HepG2 (cell line): ENCODE results near the gene EXOC3L4. TPM values are rescaled to one million over a fixed set of nuclear protein-coding genes. Genes with fewer than 3 reads are reported as not detected.

ENCODE experiments used
- ATAC-seq: fragments of 200-7000 bp; cut with Tn5 transposase; 3 replicates; pipeline ENCODE4 v1.9.1; 2020; ENCODE audit warnings: mild to moderate bottlenecking, moderate library complexity
- BruUV-seq: library from RNA; stranded (reverse); fragments of 400-500 nt; replicated peaks from 2 replicates; lab custom pipeline; 2021; lab: Mats Ljungman, UMichigan
- CTCF ChIA-PET: fragments of 300-600 bp; formaldehyde crosslinking; extraction: SDS; loops from one replicate; lab custom pipeline; 2021; ENCODE audit warnings: low total read pairs, inconsistent platforms, low intra/inter-chr PET ratio; lab: Yijun Ruan, JAX
- POLR2A ChIA-PET: fragments of 350-600 bp; sonication (Branson Sonifier 250); formaldehyde crosslinking; loops from one replicate; lab custom pipeline; 2020; ENCODE audit warnings: antibody characterized with exemption, inconsistent platforms; lab: Yijun Ruan, JAX
- DNase-seq: peaks from one replicate; pipeline ENCODE4 v3.0.0-alpha.2; 2015; ENCODE audit warnings: low spot score
- FAIRE-seq: peaks from 3 replicates; lab custom pipeline; 2011; peaks lifted over from hg19 to GRCh38; lab: Jason Lieb, UNC
- H2AFZ ChIP-seq: one replicate; pipeline ENCODE4 v1.6.1; 2011; ENCODE audit warnings: low read length, inconsistent platforms
- H3K27ac ChIP-seq: fragments of 300-600 bp; 3 replicates; pipeline ENCODE4 v1.8.0; 2011; ENCODE audit warnings: mixed run types, mild to moderate bottlenecking, mixed read lengths, low read length, inconsistent platforms; ENCODE audit not compliant: insufficient read depth; ENCODE audit errors: extremely low read length
- H3K27me3 ChIP-seq, 2 experiments: fragments of 200-600 bp in 1 of 2; 2 replicates in 1 of 2; 3 replicates in 1 of 2; pipeline versions ENCODE4 v1.6.0 to v1.8.0; 2011; ENCODE audit warnings: low read length in 2 of 2, mild to moderate bottlenecking in 2 of 2, moderate library complexity in 2 of 2, inconsistent platforms in 1 of 2; ENCODE audit not compliant: insufficient read depth in 2 of 2, control insufficient read depth in 1 of 2
- H3K36me3 ChIP-seq, 2 experiments: fragments of 200-600 bp in 1 of 2; replicated peaks in 1 of 2; 2 replicates in 1 of 2; 3 replicates in 1 of 2; pipeline versions ENCODE4 v1.5.1 to v1.8.0; 2011; ENCODE audit warnings: low read length in 2 of 2, inconsistent platforms in 1 of 2; ENCODE audit not compliant: insufficient read depth in 2 of 2, control insufficient read depth in 1 of 2
- H3K4me1 ChIP-seq: 2 replicates; pipeline ENCODE4 v1.5.1; 2012; ENCODE audit warnings: low read length, inconsistent platforms; ENCODE audit not compliant: insufficient read depth
- H3K4me2 ChIP-seq: 2 replicates; pipeline ENCODE4 v1.6.0; 2011; ENCODE audit warnings: low read depth, low read length, inconsistent platforms
- H3K4me3 ChIP-seq, 3 experiments: fragments of 200-600 bp in 1 of 3; sonication (generic), shearing (Covaris generic) in 1 of 3; replicated peaks in 1 of 3; 2 replicates each; pipeline ENCODE4 v1.5.1; 2011 to 2016; ENCODE audit warnings: low read length in 3 of 3, inconsistent platforms in 2 of 3, low read depth in 2 of 3, mild to moderate bottlenecking in 2 of 3, control low read depth in 1 of 3, mixed read lengths in 1 of 3; ENCODE audit not compliant: insufficient read depth in 1 of 3
- H3K79me2 ChIP-seq: one replicate; pipeline ENCODE4 v1.6.1; 2011; ENCODE audit warnings: low read length, inconsistent platforms; ENCODE audit not compliant: insufficient read depth
- H3K9ac ChIP-seq: 2 replicates; pipeline ENCODE4 v1.6.0; 2011; ENCODE audit warnings: mild to moderate bottlenecking, low read depth, low read length, inconsistent platforms; ENCODE audit not compliant: insufficient read depth
- H3K9me3 ChIP-seq: 2 replicates; pipeline ENCODE4 v1.5.1; 2012; ENCODE audit warnings: mild to moderate bottlenecking, low read length
- H4K20me1 ChIP-seq: 2 replicates; pipeline ENCODE4 v1.6.0; 2011; ENCODE audit warnings: inconsistent platforms, mild to moderate bottlenecking, low read length, moderate library complexity; ENCODE audit not compliant: insufficient read depth
- CBX2 ChIP-seq, 2 experiments: fragments of 200-600 bp in 1 of 2; sonication (generic); formaldehyde crosslinking in 1 of 2; IDR thresholded peaks; 2 replicates each; pipeline versions ENCODE4 v1.7.0 to v1.8.1; 2018 to 2022; ENCODE audit warnings: low read depth in 2 of 2, low read length in 1 of 2, mild to moderate bottlenecking in 1 of 2, missing genetic modification reagents in 1 of 2
- E2F2 ChIP-seq: sonication (generic); formaldehyde crosslinking; IDR thresholded peaks from 2 replicates; pipeline ENCODE4 v1.4.0; 2020; ENCODE audit warnings: missing genetic modification reagents, borderline replicate concordance
- JUNB ChIP-seq: sonication (generic); formaldehyde crosslinking; IDR thresholded peaks from 2 replicates; pipeline ENCODE4 v1.8.0; 2022; ENCODE audit warnings: missing genetic modification reagents, mild to moderate bottlenecking, borderline replicate concordance
- KDM5B ChIP-seq: sonication (generic); formaldehyde crosslinking; IDR thresholded peaks from 2 replicates; pipeline ENCODE4 v1.4.0; 2020; ENCODE audit warnings: missing genetic modification reagents, mild to moderate bottlenecking, borderline replicate concordance
- KLF16 ChIP-seq, 2 experiments: sonication (generic) in 1 of 2; formaldehyde crosslinking in 1 of 2; IDR thresholded peaks; 2 replicates each; pipeline versions ENCODE4 v1.6.1 to v1.8.0; 2016 to 2023; ENCODE audit warnings: missing genetic modification reagents in 2 of 2, missing compliant biosample characterization in 1 of 2
- LCORL ChIP-seq, 2 experiments: fragments of 450-650 bp in 1 of 2; sonication (generic) in 1 of 2; formaldehyde crosslinking in 1 of 2; IDR thresholded peaks; 2 replicates each; pipeline versions ENCODE4 v1.5.0 to v1.6.1; 2017 to 2020; ENCODE audit warnings: antibody characterized with exemption in 1 of 2, missing genetic modification reagents in 1 of 2
- POLR2AphosphoS5 ChIP-seq: IDR thresholded peaks from 2 replicates; pipeline ENCODE4 v1.6.1; 2012; ENCODE audit warnings: low read depth, low read length
- ZFP91 ChIP-seq: sonication (generic); formaldehyde crosslinking; IDR thresholded peaks from 2 replicates; pipeline ENCODE4 v1.9.0; 2022; ENCODE audit warnings: missing genetic modification reagents, mild to moderate bottlenecking, borderline replicate concordance
- ZNF263 ChIP-seq: sonication (generic); formaldehyde crosslinking; IDR thresholded peaks from 2 replicates; pipeline ENCODE4 v1.4.0; 2020; ENCODE audit warnings: missing genetic modification reagents
- ZNF597 ChIP-seq: sonication (generic); formaldehyde crosslinking; IDR thresholded peaks from 2 replicates; pipeline ENCODE4 v1.5.0; 2020; ENCODE audit warnings: missing genetic modification reagents
- ZNF839 ChIP-seq: sonication (generic); formaldehyde crosslinking; IDR thresholded peaks from 2 replicates; pipeline ENCODE4 v1.4.0; 2020; ENCODE audit warnings: missing genetic modification reagents, mild to moderate bottlenecking, borderline replicate concordance
- WGBS: methylation state at CpG from one replicate; pipeline ENCODE4 v1.1.6; 2017; ENCODE audit warnings: low lambda C conversion rate; 5-methylcytosine and 5-hydroxymethylcytosine counted together
- in situ Hi-C: cut with HindIII; loops from 2 replicates; pipeline ENCODE4 v1.10.0; 2017; ENCODE audit warnings: low pct_unique_long_range_greater_than_20kb; ENCODE audit not compliant: extremely low pct_ligation_motif_present
- intact Hi-C: fragments of 100-400 bp; cut with micrococcal nuclease; formaldehyde crosslinking; loops from one replicate; pipeline ENCODE4 v1.10.0; 2022; ENCODE audit not compliant: unreplicated experiment
- polyA plus RNA-seq, 8 experiments: library from polyadenylated mRNA; depleted of rRNA in 3 of 8; stranded (reverse) in 7 of 8; unstranded in 1 of 8; fragments of >200 nt; fragmentation: Illumina TruSeq in 4 of 8; extraction: Trizol in 4 of 8; gene quantifications; 2 replicates each; pipeline versions ENCODE4 v1.2.1 to v1.2.3, GENCODE V29; 2011 to 2016; ENCODE audit warnings: low read depth in 4 of 8, missing spikeins in 1 of 8, mixed read lengths in 1 of 8; ENCODE audit not compliant: insufficient read depth in 1 of 8
- total RNA-seq, 5 experiments: library from RNA; depleted of rRNA; stranded (reverse); fragments of >200 nt; fragmentation: Illumina TruSeq; extraction: Trizol; gene quantifications; 2 replicates each; pipeline ENCODE4 v1.2.3, GENCODE V29; 2016; ENCODE audit warnings: low read depth in 1 of 5

The EXOC3L4 gene
- total and polyA plus RNA-seq, 2 of the 13 experiments (the other 11 are each of a cell fraction or from before 2014, with no cell fraction given), result 11.8 to 27.0 TPM

GRCh38 chr14:103155826-103156394, 61.4 kb downstream of the EXOC3L4 start:
- no peak for DNase-seq
- Histone ChIP-seq H3K79me2 (no peaks in the 10 kb centered on the region), H3K9me3 (no peaks in the 10 kb centered on the region), H3K9ac (no peak overlapping the region), H3K27ac (no peak overlapping the region), H3K36me3 (no peaks in the 10 kb centered on the region), H4K20me1 (no peaks in the 10 kb centered on the region)
- in situ Hi-C loops, result no loop called here
- ATAC-seq, result peak; percentile 10
- intact Hi-C loops, result no loop called here
- CTCF ChIA-PET, result no interaction called here
- TF ChIP-seq KDM5B (CRISPR knock-in tag) (no peak), ZFP91 (CRISPR knock-in tag) (0 out of 2 replicates have a peak, but pooled peaks have one; percentile 11)
- TF ChIP-seq, all 625 proteins: peak for 1
- no peak for FAIRE-seq
- POLR2A ChIA-PET, result no interaction called here
- H3K27me3 ChIP-seq, result peaks cover 0 to 9% of the 10 kb centered on the region in 2 experiments; a peak in 2 of 5 replicates
- no peak overlapping the region for H3K4me2 ChIP-seq
- no peak overlapping the region for H3K4me3 ChIP-seq
- no peak overlapping the region for H2AFZ ChIP-seq
- no TSS peak for BruUV-seq
- H3K4me1 ChIP-seq, result peaks cover 19% of the 10 kb centered on the region
- WGBS, result 65% methylated on average over 4 of the region's 9 CpGs

- peak; percentile 78 for ATAC-seq
- Histone ChIP-seq H3K4me3 (no peak overlapping the region), H4K20me1 (no peaks in the 10 kb centered on the region), H3K36me3 (no peaks in the 10 kb centered on the region), H2AFZ (no peak overlapping the region), H3K9me3 (no peaks in the 10 kb centered on the region), H3K4me2 (peak overlapping the region; percentile 31; the same call in 1 of the 2 replicates), H3K9ac (no peak overlapping the region), H3K27me3 (peaks cover 0 to 15% of the 10 kb centered on the region in 2 experiments; a peak in 3 of 5 replicates), H3K79me2 (no peaks in the 10 kb centered on the region), H3K27ac (no peak overlapping the region), H3K4me1 (peaks cover 19% of the 10 kb centered on the region)
- DNase-seq, result no peak
- in situ Hi-C loops (no loop called here), intact Hi-C loops (no loop called here)
- ChIA-PET POLR2A (interaction anchor here (0.7 to 1.6 kb wide), 2 partner anchors 87 to 104 kb away, joined by 3 to 4 read pairs; no protein-coding TSS in a partner anchor), CTCF (no interaction called here)
- 7% methylated on average over 6 of the region's 21 CpGs for WGBS
- no peak for FAIRE-seq
- BruUV-seq, result no TSS peak
- TF ChIP-seq ZNF839 (CRISPR knock-in tag) (no peak), E2F2 (CRISPR knock-in tag) (no peak), JUNB (CRISPR knock-in tag) (no peak), ZNF263 (peak; percentile 85), LCORL (IDR thresholded peaks at IDR 0.05) (no peak), LCORL (CRISPR knock-in tag; IDR thresholded peaks at IDR 0.05) (no peak), ZNF597 (CRISPR knock-in tag) (no peak), CBX2 (IDR thresholded peaks at IDR 0.05; ENCODE audit: low read depth, low read length) (no peak), CBX2 (CRISPR knock-in tag; IDR thresholded peaks at IDR 0.05; ENCODE audit: low read depth) (no peak), KLF16 (CRISPR knock-in tag; IDR thresholded peaks at IDR 0.05) (no peak), POLR2AphosphoS5 (no peak)
Observed at GRCh38 chr14:103156651-103157378, 62.3 kb downstream of the EXOC3L4 start.
